Neural progenitor cell (in vitro differentiated cells): Measurements from ENCODE around the gene PLXNA4.

Source experiments
- EZH2 ChIP-seq: fragments of 200-600 bp; sonication (generic); IDR thresholded peaks from 2 replicates; pipeline ENCODE4 v1.6.1; 2017; ENCODE audit warnings: antibody characterized with exemption, mild to moderate bottlenecking, moderate library complexity
- EZH2phosphoT487 ChIP-seq: fragments of 200-600 bp; sonication (generic); IDR thresholded peaks from 2 replicates; pipeline ENCODE4 v1.6.1; 2017; ENCODE audit warnings: antibody characterized with exemption
- TF ChIP-seq, protein P1 (sequence below): fragments of 200-600 bp; sonication (generic); IDR thresholded peaks from 2 replicates; pipeline ENCODE4 v1.5.1; 2017; ENCODE audit warnings: antibody characterized with exemption, mild to moderate bottlenecking

DNA sequence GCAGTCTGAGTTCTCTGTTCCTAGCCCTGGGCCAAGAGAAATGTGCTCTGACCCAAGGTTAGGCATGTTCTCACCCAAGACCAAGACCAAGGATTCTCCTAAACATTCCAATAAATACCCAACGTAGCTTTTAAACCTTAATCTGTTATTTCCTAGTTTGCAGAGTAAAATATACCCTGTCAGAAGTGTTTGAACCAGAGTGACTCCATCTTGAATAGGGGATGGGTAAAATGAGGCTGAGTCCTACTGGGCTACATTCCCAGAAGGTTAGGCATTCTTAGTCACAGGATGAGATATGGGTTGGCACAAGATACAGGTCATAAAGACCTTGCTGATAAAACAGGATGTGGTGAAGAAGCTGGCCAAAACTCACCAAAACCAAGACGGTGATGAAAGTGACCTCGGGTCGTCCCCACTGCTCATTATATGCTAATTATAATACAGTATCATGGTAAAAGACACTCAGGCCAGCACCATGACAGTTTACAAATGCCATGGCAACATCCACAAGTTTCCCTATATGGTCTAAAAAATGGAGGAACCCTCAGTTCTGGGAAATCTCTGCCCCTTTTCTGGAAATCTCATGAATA lies 27.7 kb downstream of the PLXNA4 start:
- TF ChIP-seq EZH2phosphoT487 (no peak), EZH2 (no peak)
- TF ChIP-seq, protein P1, sequence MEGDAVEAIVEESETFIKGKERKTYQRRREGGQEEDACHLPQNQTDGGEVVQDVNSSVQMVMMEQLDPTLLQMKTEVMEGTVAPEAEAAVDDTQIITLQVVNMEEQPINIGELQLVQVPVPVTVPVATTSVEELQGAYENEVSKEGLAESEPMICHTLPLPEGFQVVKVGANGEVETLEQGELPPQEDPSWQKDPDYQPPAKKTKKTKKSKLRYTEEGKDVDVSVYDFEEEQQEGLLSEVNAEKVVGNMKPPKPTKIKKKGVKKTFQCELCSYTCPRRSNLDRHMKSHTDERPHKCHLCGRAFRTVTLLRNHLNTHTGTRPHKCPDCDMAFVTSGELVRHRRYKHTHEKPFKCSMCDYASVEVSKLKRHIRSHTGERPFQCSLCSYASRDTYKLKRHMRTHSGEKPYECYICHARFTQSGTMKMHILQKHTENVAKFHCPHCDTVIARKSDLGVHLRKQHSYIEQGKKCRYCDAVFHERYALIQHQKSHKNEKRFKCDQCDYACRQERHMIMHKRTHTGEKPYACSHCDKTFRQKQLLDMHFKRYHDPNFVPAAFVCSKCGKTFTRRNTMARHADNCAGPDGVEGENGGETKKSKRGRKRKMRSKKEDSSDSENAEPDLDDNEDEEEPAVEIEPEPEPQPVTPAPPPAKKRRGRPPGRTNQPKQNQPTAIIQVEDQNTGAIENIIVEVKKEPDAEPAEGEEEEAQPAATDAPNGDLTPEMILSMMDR = no peak
